Neural cell (in vitro differentiated cells): Measurements from ENCODE around the gene EVA1A. TPM values are rescaled to one million over a fixed set of nuclear protein-coding genes. Genes with fewer than 3 reads are reported as not detected.

Experiments
- H2AFZ ChIP-seq: fragments of 200-600, 300-800 bp; sonication (generic), shearing (Covaris generic); 2 replicates; pipeline ENCODE4 v1.6.0; 2014; ENCODE audit warnings: low read depth, mild to moderate bottlenecking, antibody characterized with exemption, low read length, moderate library complexity
- H3F3A ChIP-seq: fragments of 200-600 bp; shearing (Covaris generic); 2 replicates; pipeline ENCODE4 v1.6.1; 2016; ENCODE audit warnings: mild to moderate bottlenecking, moderate library complexity, mixed read lengths, antibody characterized with exemption, low read length; ENCODE audit not compliant: insufficient read depth, poor library complexity, severe bottlenecking
- H3K27ac ChIP-seq: fragments of 200-600, 300-800 bp; sonication (generic), shearing (Covaris generic); 2 replicates; pipeline ENCODE4 v1.5.1; 2014; ENCODE audit warnings: mild to moderate bottlenecking, low read length, moderate library complexity
- H3K27me3 ChIP-seq: fragments of 300-800, 200-600 bp; sonication (generic), shearing (Covaris generic); 2 replicates; pipeline ENCODE4 v1.6.0; 2014; ENCODE audit warnings: mild to moderate bottlenecking, low read depth, low read length, moderate library complexity; ENCODE audit not compliant: insufficient read depth
- H3K36me3 ChIP-seq: fragments of 300-800, 200-600 bp; sonication (generic), shearing (Covaris generic); 2 replicates; pipeline ENCODE4 v1.5.1; 2014; ENCODE audit warnings: mild to moderate bottlenecking, antibody characterized with exemption, low read length, moderate library complexity; ENCODE audit not compliant: insufficient read depth
- H3K4me2 ChIP-seq: fragments of 300-800, 200-600 bp; sonication (generic), shearing (Covaris generic); 2 replicates; pipeline ENCODE4 v1.6.0; 2014; ENCODE audit warnings: mild to moderate bottlenecking, low read length
- H3K4me3 ChIP-seq: fragments of 300-800, 200-600 bp; sonication (generic), shearing (Covaris generic); 2 replicates; pipeline ENCODE4 v1.5.1; 2014; ENCODE audit warnings: mild to moderate bottlenecking, low read length, moderate library complexity
- H3K79me2 ChIP-seq: fragments of 200-600 bp; shearing (Covaris generic); replicated peaks from 2 replicates; pipeline ENCODE4 v1.6.0; 2014; ENCODE audit warnings: mild to moderate bottlenecking, low read length, moderate library complexity; ENCODE audit not compliant: insufficient read depth
- H3K9ac ChIP-seq: fragments of 300-800, 200-600 bp; sonication (generic), shearing (Covaris generic); 2 replicates; pipeline ENCODE4 v1.6.1; 2016; ENCODE audit warnings: mild to moderate bottlenecking, low read length, mixed read lengths
- H3K9me2 ChIP-seq: fragments of 200-600 bp; shearing (Covaris generic); 2 replicates; pipeline ENCODE4 v1.6.1; 2016; ENCODE audit warnings: mild to moderate bottlenecking, low read length, mixed read lengths; ENCODE audit not compliant: insufficient read depth
- H3K9me3 ChIP-seq: fragments of 200-600, 300-800 bp; sonication (generic), shearing (Covaris generic); 2 replicates; pipeline ENCODE4 v1.6.1; 2016; ENCODE audit warnings: mild to moderate bottlenecking, mixed run types, low read length, moderate library complexity, mixed read lengths
- H4K20me1 ChIP-seq: fragments of 200-600 bp; shearing (Covaris generic); 2 replicates; pipeline ENCODE4 v1.6.1; 2016; ENCODE audit warnings: mild to moderate bottlenecking, mixed run types; ENCODE audit not compliant: insufficient read depth
- CTCF ChIP-seq: fragments of 450-650 bp; IDR thresholded peaks from 2 replicates; pipeline ENCODE4 v1.5.1; 2014; ENCODE audit warnings: antibody characterized with exemption, mild to moderate bottlenecking, moderate library complexity; ENCODE audit not compliant: poor library complexity, severe bottlenecking
- EP300 ChIP-seq: fragments of 450-650 bp; conservative IDR thresholded peaks from 2 replicates; pipeline ENCODE4 v1.6.1; 2014; ENCODE audit warnings: antibody characterized with exemption, mild to moderate bottlenecking, moderate library complexity; ENCODE audit not compliant: poor library complexity, severe bottlenecking
- EZH2 ChIP-seq: fragments of 200-600, 300-800 bp; shearing (Covaris generic), sonication (generic); IDR thresholded peaks from 2 replicates; pipeline ENCODE4 v1.6.1; 2014; ENCODE audit warnings: antibody characterized with exemption, low read length, borderline replicate concordance, mild to moderate bottlenecking; ENCODE audit not compliant: insufficient read depth, poor library complexity, severe bottlenecking
- MXI1 ChIP-seq: fragments of 450-650 bp; conservative IDR thresholded peaks from 2 replicates; pipeline ENCODE4 v1.6.1; 2014; ENCODE audit warnings: antibody characterized with exemption, mild to moderate bottlenecking; ENCODE audit not compliant: poor library complexity, severe bottlenecking
- POLR2AphosphoS5 ChIP-seq: IDR thresholded peaks from 2 replicates; pipeline ENCODE4 v1.6.1; 2012
- RAD21 ChIP-seq: fragments of 450-650 bp; conservative IDR thresholded peaks from 2 replicates; pipeline ENCODE4 v1.6.1; 2014; ENCODE audit warnings: antibody characterized with exemption, mild to moderate bottlenecking, moderate library complexity
- REST ChIP-seq: IDR thresholded peaks from 2 replicates; pipeline ENCODE4 v1.6.1; 2012; ENCODE audit warnings: borderline replicate concordance
- SMC3 ChIP-seq: fragments of 450-650 bp; conservative IDR thresholded peaks from 2 replicates; pipeline ENCODE4 v1.6.1; 2014; ENCODE audit warnings: antibody characterized with exemption, mild to moderate bottlenecking, moderate library complexity; ENCODE audit not compliant: poor library complexity
- TAF1 ChIP-seq: IDR thresholded peaks from 2 replicates; pipeline ENCODE4 v1.6.1; 2012; ENCODE audit warnings: low read depth
- polyA plus RNA-seq: library from polyadenylated mRNA; depleted of rRNA; stranded (reverse); fragments of >200 nt; gene quantifications from 2 replicates; pipeline ENCODE4 v1.2.3, GENCODE V29; 2014

EVA1A gene
- polyA plus RNA-seq, 1 donor from 2014 or later, result not detected

GRCh38 chr2:75587954-75588587, 27.3 kb upstream of the EVA1A start:
- Histone ChIP-seq H3K9ac (no peak overlapping the region), H3F3A (no peaks in the 10 kb centered on the region), H3K27ac (no peak overlapping the region), H3K27me3 (no peaks in the 10 kb centered on the region), H4K20me1 (no peaks in the 10 kb centered on the region), H3K4me2 (no peak overlapping the region), H3K9me3 (no peaks in the 10 kb centered on the region), H2AFZ (no peak overlapping the region), H3K36me3 (no peaks in the 10 kb centered on the region), H3K4me3 (no peak overlapping the region), H3K79me2 (no peaks in the 10 kb centered on the region), H3K9me2 (no peaks in the 10 kb centered on the region)
- TF ChIP-seq EZH2 (no peak), RAD21 (no peak), SMC3 (no peak), TAF1 (no peak), POLR2AphosphoS5 (no peak), REST (no peak), MXI1 (no peak), EP300 (no peak), CTCF (no peak)

GRCh38 chr2:75586971-75587370, 26.2 kb upstream of the EVA1A start:
- Histone ChIP-seq H3F3A (no peaks in the 10 kb centered on the region), H3K9me3 (no peaks in the 10 kb centered on the region), H4K20me1 (no peaks in the 10 kb centered on the region), H3K36me3 (no peaks in the 10 kb centered on the region), H3K9me2 (no peaks in the 10 kb centered on the region), H3K4me2 (no peak overlapping the region), H3K79me2 (no peaks in the 10 kb centered on the region), H3K27me3 (no peaks in the 10 kb centered on the region), H3K4me3 (no peak overlapping the region), H3K9ac (no peak overlapping the region), H3K27ac (no peak overlapping the region), H2AFZ (no peak overlapping the region)
- TF ChIP-seq EP300 (no peak), MXI1 (no peak), SMC3 (no peak), CTCF (no peak), POLR2AphosphoS5 (no peak), EZH2 (no peak), RAD21 (no peak), REST (no peak), TAF1 (no peak)
